CD4-positive, alpha-beta T cell treated with Interleukin-21 for 1 hour (primary cell): ENCODE results near the gene HYOU1.
"Not testable (repeated sequence)": the region's sequence is repeated elsewhere in the genome, so short reads cannot be mapped to it uniquely, and the experiment has no call there.

Experiments used
- DNase-seq: peaks from one replicate; pipeline ENCODE4 v3.0.0-alpha.2; 2020

HYOU1 gene

GRCh38 chr11:119057000-119057769 lies at the start of gene HYOU1:
Gene HYOU1 (minus strand): TSS chr11:119057205. CDS start chr11:119056160, 1,045 bp downstream.
- DNase-seq, result peak; percentile 98

GRCh38 chr11:119103793-119104192 lies 46.8 kb upstream of the HYOU1 start:
- DNase-seq, result no peak

- not testable (repeated sequence) for DNase-seq
These were observed 46.2 kb upstream of the HYOU1 start for GRCh38 chr11:119103161-119103664.

- DNase-seq, result peak; percentile 89
These were observed 44.9 kb upstream of the HYOU1 start, which contains the start of gene DPAGT1 for GRCh38 chr11:119101759-119102423. Gene DPAGT1 (minus strand): TSS chr11:119101853. CDS start chr11:119101655, 198 bp downstream.

- no peak for DNase-seq
These were observed 44.2 kb upstream of the HYOU1 start for GRCh38 chr11:119100994-119101758.

- no peak for DNase-seq
These were observed 43.4 kb upstream of the HYOU1 start for GRCh38 chr11:119100246-119100970.

- no peak for DNase-seq
These were observed 42.7 kb upstream of the HYOU1 start for GRCh38 chr11:119099711-119100110.

- DNase-seq, result peak; percentile 100
These were observed 38.3 kb upstream of the HYOU1 start for GRCh38 chr11:119095066-119095880.

- no peak for DNase-seq
These were observed 37.7 kb upstream of the HYOU1 start for GRCh38 chr11:119094816-119095065.

GRCh38 chr11:119093942-119094815 lies 37.2 kb upstream of the HYOU1 start:
- DNase-seq, result peak; percentile 50

GRCh38 chr11:119092880-119093842 lies 36.2 kb upstream of the HYOU1 start:
- DNase-seq, result no peak

- no peak for DNase-seq
These were observed 35.2 kb upstream of the HYOU1 start for GRCh38 chr11:119091966-119092879.

GRCh38 chr11:119091178-119091577 lies 34.2 kb upstream of the HYOU1 start:
- no peak for DNase-seq

GRCh38 chr11:119089319-119089718 lies 32.3 kb upstream of the HYOU1 start:
- no peak for DNase-seq

GRCh38 chr11:119088406-119088805 lies 31.4 kb upstream of the HYOU1 start:
- DNase-seq, result no peak

- DNase-seq, result no peak
These were observed 30.8 kb upstream of the HYOU1 start for GRCh38 chr11:119087747-119088241.

- DNase-seq, result no peak
These were observed 30.1 kb upstream of the HYOU1 start for GRCh38 chr11:119087123-119087522.

- DNase-seq, result no peak
These were observed 28.4 kb upstream of the HYOU1 start for GRCh38 chr11:119085437-119085847.
